GM21515 (cell line): ENCODE results near the gene GPR157.
A peak's percentile ranks its signal among the peaks of the same experiment; 100 is the strongest.

Experiments
- ATAC-seq: cut with Tn5 transposase; IDR thresholded peaks from one replicate; pipeline ENCODE4 v1.9.1; 2021; ENCODE audit not compliant: unreplicated experiment

GPR157 gene

GRCh38 chr1:9088807-9089206 lies 40.1 kb downstream of the GPR157 start:
- no peak for ATAC-seq

- no peak for ATAC-seq
These were observed 41.3 kb downstream of the GPR157 start for GRCh38 chr1:9087411-9088125.

- no peak for ATAC-seq
These were observed 42.1 kb downstream of the GPR157 start for GRCh38 chr1:9086796-9087195.

- no peak for ATAC-seq
These were observed 42.9 kb downstream of the GPR157 start for GRCh38 chr1:9086045-9086444.

GRCh38 chr1:9085306-9085940 lies 43.5 kb downstream of the GPR157 start:
- ATAC-seq, result no peak

DNA sequence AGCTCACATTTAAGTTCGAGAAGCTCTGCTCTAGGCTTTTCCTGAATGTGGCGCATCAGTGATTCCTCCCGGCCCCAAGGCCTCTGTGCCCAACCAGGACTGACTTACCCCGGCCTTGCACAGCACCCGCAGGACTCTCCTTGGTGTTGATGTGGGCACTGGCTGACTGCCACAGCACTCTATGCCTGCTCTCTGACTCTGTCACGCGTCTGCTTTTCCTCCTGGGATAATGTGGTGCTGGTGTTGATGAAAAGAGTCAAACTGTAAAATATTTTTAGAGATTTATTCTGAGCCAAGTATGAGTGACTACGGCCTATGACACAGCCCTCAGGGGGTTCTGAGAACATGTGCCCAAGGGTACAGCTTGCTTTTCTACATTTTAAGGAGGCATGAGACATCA lies 44.0 kb downstream of the GPR157 start:
- ATAC-seq, result no peak

GRCh38 chr1:9081473-9081872 lies 47.4 kb downstream of the GPR157 start:
- no peak for ATAC-seq

- ATAC-seq, result no peak
These were observed 48.1 kb downstream of the GPR157 start for GRCh38 chr1:9080705-9081291.

GRCh38 chr1:9079988-9080704 lies 48.8 kb downstream of the GPR157 start:
- peak; percentile 46 for ATAC-seq

DNA sequence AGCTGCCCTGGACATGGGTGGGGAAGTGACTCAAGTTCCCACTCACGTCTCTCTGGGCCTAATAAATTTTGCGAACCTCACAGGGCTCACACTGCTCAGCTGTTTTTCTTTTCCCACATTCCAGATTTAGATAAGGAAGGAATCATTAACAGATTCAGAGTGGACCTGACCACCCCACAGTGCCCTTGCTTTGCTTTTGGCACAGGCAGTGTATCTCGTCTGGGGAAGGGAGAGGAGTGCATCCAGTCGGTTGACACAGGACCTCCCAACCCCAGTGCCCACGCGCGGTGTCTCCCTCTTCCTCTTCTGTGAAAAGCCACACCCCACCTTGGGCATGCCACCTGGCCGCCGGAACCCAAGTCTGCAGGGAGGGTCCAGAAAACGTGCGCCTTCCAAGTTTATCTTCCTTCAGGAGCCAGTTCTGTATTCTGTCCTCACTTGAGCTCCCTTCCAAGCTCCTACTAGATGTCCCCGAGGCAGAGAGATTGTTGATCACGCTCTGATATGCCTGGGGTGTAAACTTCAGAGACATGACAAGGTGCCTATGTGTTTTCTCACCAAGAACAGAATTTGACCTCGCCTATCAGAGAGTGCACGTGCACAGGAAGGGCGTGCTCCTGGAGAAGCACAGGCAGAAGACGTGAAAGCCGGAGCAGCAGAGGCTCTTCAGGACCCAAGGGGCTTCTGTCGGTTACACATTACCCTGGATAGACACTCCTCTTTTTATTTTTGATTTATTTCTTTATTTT lies 50.0 kb downstream of the GPR157 start:
- ATAC-seq, result no peak

- peak; percentile 32 for ATAC-seq
These were observed 50.7 kb downstream of the GPR157 start for GRCh38 chr1:9078015-9078751.

GRCh38 chr1:9075022-9075421 lies 53.9 kb downstream of the GPR157 start:
- ATAC-seq, result peak; percentile 39

- no peak for ATAC-seq
These were observed 55.8 kb downstream of the GPR157 start for GRCh38 chr1:9073143-9073542.

DNA sequence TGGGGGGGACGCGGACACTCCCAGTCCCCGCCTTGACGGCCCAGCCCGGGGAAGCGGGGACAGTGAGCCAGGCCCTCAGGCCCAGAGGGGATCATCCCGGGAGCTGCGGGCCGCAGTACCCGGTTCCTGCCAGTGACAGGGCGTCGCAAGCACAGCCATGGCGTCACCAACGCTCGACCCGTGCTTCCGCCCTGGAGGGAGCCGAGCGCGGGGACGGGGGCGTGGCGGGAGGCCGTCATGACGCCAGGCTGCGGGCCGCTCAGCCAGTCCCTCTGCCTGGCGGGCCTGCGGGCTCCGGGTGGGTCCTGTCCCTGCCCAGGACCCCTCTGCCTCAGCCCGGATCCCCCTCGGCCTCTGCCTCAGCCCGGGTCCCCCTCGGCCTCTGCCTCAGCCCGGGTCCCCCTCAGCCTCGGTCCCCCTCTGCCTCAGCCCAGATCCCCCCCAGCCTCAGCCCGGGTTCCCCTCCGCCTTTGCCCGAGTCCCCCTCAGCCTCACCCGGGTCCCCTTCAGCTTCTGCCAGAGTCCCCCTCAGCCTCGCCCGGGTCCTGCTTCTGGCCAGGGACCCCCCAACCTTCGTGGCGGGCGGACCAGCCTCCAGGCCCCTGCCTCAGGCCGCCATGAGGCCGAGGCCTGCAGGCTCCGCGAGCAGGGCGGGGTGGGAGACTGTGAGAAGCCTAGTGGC lies 57.2 kb downstream of the GPR157 start:
- no peak for ATAC-seq

DNA sequence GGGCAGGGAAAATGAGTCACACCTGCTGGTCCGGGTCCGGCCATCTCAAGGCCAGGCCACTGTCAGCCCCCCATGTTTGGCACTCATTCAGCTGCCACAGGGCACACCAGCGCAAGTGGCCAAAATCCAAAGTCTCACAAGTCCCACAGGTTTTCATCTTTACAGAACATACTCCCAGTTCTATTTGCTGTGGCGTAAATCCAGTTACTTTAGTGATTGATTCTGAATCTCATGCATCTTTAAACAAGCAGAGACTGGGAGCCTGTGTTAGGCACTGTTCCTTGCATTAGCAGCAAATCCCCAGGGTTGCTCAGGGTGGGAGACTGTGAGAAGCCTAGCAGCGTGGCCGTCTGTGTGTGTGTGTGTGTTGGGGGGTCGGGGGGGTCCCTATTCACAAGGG lies 58.4 kb downstream of the GPR157 start:
- ATAC-seq, result no peak

- peak; percentile 85 for ATAC-seq
These were observed 59.4 kb downstream of the GPR157 start, which contains the start of gene SLC2A5 for GRCh38 chr1:9069326-9070100. Gene SLC2A5 (minus strand): TSS chr1:9069635. CDS start chr1:9069536, 99 bp downstream.

DNA sequence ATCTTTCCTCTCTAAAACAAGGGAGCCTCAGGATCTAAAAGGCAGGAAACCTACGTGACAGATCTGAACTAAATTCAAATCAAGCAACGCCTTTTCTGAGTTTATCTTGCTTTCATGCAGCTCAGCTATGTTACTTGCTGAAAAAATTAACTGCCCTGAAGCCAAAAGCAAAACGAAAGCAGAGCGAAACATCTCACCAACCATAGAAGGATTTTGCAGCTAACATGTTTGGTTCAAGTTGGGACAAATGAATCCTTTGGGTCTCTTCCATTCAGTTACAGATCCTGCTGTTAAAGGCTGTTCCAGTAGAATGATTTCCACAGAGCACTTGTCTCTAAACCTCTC lies 59.9 kb downstream of the GPR157 start:
- no peak for ATAC-seq

GRCh38 chr1:9066945-9067807 lies 61.7 kb downstream of the GPR157 start:
- ATAC-seq, result no peak
